Measurements from ENCODE around the gene PIEZO1.

Gene PIEZO1

DNA sequence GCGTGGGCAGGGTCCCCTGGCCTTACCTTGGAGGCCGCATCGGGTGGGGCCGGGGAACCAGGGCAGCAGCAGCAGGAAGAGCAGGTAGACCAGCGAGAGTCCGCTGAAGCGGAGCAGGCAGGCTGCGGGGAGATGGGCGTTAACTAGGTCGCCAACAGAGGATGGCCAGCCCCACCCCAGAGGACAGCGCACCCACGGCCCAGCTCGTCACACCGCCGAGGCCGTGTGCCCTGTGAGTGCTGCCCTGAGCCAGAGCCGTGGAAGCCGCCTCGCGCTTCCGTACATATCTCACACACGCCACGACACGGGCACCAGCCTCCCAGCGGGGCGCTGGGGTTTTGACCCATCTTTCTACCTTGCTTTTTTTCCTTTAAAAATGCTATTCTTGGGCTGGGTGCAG lies 35.7 kb downstream of the PIEZO1 start:
- no peak for DNase-seq (ENCODE audit: low spot score)

DNA sequence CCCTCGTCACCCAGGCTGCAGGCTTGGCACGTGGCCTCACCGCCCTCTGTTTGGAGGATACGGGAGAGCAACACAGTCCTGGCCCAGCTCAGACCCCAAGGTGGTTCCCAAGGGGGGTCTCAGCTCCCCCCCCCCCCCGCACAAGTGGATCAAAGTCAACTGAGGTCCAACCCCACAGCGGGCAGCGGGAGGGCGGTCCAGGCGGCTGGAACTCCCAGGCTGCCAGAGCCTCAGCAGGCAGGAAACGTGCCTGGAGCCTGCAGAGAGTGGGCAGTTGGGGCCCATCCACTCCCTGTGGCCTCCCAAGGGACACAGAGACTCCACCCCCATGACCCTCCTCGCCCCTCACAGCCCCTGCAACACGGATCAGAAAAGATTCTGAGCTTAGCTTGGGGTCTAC lies 36.7 kb downstream of the PIEZO1 start:
- DNase-seq (ENCODE audit: low spot score), result no peak

DNA sequence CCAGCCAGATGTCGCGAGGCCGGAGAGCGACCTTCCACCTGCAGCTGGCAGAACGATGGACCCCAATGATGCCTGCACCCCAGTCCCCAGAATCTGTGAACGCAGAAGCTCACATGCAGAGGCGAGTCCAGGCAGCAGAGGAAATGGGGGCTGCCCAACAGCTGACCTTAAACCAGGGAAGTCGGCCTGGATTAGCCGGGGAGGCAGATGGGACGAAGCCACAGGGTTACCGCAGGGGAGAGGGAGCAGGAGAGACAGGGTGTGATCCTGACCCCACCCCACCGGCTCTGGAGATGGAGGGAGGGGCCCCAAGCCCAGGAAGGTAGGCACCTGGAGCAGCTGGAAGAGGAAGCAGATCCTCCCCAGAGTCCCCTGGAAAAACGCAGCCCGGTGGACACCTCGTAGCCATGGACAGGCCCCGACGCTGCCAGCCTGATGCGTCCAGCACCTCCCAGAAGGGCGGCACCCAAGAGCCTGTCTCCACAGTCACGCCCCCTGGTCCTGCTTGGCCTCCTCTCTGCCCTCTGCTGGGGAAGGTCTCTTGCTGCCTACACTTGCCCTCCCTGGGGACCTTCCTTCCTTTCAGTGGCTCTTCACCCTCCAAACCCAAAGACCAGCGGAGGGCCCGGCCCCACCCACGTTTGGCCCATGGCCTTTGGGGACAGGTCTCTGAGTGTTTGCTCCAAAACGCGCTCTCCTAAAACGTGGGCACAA lies 37.3 kb downstream of the PIEZO1 start:
- no peak for DNase-seq (ENCODE audit: low spot score)

DNA sequence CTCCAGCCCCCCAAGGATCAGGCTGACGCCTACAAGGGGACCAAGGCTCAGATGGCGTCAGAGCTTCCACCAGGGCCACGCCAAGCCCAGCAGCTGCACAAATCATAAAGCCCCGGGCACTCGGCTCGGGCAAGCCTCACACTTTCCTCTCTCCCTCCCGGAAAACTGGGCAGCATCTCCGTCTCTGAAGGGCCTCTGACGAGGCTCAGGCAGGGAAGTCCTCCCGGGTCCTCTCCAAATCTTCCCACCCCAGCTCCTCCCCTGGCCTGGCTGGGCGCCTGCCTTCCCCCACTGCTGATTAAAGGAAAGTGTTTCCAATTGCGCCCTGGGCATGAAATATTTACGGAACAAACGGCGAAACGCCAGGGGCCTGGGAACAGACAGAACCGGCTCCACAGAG lies 38.5 kb downstream of the PIEZO1 start:
- DNase-seq (ENCODE audit: low spot score), result no peak

DNA sequence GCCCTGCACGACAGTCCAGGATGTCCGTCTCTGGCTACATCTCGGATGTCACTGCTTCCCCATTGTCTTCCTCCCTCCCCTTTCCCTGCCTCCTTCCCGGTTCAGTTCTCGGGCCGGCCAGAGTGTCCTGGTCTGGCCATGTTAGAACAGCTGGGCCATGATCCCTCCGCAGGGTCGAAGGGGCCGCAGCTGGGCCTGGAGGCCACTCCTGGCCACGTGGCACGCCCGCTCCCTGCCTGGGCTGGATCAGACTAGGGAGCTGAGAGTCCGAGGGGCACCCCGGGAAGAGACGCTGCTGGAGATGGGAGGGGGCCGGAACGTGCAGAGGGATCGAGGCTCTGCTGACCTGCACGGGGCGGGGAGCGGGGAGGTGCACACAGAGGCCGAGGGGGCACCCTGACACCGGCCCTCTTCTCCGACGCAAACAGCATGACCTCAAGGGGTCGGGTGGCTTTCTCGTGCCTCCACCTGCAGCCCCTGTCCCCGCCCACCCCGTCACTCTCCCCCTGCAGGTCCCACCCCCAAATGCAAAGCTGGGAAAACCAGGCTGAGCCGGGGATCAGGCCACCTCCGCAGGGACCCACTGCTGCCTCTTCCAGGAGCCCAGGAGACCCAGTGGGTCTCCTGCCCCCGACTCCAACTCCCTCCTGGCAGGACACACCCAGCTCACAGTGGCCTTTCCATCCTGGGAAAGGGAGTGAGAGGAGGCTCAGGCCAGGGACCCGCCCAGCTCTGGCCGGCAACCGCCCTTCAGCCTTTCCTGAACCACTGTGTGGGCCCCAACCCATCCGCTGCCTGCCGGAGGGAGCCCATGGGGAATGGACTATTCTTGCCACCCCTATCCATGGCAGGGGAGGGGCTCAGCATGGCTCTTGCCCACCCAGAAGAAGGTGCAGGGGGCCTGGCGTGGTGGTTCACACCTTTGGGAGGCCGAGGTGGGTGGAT lies 40.2 kb downstream of the PIEZO1 start:
- DNase-seq (ENCODE audit: low spot score), result no peak

DNA sequence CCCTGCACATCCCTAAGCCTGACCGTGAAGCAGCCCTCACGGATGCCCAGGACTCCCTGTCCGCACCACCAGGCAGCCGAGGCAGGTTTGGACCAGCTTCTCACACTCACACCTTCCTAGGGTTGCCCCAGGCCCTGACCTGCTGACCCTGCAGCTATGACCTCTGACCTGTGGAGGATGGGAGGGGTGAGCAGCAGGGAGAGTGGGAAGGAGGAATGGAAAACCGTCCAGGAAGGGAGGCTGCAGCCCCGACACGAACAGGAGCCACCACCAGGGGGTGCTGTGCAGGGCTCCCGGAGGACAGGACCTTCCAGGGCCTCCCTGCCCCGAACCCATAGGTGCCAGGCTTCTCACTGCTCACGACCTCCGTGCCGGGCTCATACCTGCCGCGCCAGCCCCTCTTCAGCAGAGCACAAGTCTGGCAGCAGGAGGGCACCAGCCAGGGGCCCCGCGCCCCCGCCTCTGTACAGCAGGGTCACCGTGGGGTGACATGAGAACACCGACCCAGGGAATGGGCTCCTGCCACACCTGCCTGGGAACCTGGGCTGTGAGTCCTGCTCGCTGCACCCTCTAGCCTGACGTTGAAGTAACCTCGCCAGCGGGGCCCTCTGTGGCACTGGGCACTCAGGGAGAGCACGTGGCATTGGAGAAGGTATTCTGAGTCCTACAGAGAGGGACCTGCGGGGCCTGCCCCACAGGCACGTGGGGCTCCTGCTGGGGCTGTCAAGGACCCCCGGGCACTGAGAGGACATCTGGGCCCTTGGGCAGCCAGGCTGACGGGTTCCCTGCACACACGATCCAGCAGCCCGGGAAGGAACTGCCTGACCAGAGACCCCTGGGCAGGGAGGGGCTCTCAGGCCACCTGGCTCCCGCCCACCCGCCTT lies 41.1 kb downstream of the PIEZO1 start:
- DNase-seq (ENCODE audit: low spot score), result peak; percentile 51

DNA sequence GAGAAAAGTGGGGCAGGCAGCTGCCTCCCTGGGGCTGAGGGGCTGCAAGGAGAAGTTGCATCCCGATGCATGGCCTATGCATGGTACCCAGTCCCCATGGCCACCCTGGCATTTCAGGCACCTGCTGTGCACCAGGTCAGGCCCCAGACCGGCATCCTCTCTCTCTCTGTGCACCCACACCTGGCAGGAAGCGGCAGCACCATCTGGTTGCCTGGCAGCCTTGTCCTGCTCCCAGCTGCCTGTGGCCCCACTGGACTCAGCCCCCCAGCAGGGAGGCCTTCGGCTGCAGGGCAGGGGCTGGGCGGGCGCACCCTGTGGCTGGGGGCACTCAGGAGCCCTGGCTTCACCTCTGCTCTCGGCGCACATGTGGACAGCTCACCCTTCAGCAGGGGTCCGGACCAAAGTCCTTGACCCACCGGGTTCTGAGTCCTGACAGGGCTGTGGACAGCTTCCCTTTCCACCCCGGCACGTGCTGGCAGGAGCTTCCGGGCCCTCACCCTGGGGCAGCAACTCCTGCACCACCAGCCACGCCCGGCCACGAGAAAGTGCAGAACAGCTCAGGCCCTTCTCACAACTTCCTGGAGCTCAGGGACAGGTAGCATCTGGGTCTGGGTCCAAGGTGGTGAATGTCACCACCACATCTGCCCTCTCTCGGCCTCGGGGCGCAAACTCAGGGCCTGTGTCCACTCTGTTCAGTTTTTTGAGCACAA lies 42.0 kb downstream of the PIEZO1 start:
- no peak for DNase-seq (ENCODE audit: low spot score)

DNA sequence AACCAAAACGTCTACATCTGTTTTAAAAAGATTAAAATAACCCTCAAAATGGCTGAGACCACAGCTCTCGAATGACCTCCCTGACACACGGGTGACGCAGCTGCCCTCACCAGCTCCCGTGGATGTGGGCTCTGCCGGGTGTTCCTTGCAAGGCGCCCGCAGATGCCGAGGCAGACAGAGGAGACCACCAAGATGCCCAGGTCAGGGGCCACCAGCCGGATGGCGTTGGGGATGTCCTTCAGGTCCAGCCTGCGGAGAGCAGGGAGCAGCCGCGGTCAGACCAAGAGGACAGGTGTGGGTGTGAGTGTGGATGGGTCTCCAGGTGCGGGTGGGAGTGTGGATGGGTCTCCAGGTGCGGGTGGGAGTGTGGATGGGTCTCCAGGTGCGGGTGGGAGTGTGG lies 43.7 kb downstream of the PIEZO1 start:
- DNase-seq (ENCODE audit: low spot score), result no peak

DNA sequence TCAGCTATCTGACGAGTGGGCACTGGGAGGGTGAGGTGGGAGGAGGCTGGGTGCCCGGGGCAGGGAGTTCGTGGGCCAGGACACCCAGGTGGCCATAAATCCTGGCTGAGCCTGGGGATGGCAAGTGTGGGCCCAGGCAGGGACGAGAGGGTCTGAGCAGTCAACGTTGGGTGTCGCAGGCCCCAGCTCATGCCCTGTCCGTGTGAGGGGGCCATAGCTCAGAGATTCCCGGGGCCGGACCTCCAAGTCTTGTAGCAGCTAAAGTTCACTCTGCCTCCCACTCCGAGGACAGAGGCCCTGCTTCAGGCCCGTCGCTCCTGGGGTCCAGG lies 44.3 kb downstream of the PIEZO1 start:
- DNase-seq (ENCODE audit: low spot score), result no peak

DNA sequence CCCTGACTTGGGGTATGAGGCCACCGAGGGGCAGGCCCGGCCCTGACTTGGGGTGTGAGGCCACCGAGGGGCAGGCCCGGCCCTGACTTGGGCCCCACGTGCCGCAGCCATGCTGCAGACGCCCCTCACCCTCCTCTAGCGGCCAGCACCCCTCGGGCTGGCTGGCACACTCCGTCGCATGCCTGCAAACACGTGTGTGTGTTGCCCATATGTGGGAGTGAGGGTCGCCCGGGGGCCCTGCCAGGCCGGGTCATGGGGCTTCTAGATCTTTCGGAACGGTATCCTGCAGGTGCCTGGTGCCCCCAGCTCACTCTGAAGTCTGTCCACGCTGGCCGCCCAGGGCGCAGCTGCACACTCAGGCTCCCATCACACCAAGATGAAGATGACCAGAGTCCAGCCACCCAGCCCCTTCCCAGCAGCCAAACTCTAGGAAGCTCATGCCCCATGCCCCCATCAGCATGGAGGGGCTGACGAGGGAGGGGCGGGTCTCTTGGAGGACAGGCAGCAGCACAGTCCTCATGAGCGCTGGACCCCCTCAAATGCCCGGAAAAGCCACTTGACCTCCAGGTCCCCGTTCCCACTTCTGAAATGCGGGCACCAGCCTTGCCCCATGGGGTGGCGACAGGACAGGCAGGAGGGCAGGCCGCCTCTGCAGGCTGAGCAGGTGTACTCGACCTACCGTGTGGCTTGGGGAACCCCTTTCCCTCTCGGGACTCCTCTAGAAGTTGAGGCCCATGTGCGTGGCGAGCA lies 44.9 kb downstream of the PIEZO1 start:
- DNase-seq (ENCODE audit: low spot score), result no peak

DNA sequence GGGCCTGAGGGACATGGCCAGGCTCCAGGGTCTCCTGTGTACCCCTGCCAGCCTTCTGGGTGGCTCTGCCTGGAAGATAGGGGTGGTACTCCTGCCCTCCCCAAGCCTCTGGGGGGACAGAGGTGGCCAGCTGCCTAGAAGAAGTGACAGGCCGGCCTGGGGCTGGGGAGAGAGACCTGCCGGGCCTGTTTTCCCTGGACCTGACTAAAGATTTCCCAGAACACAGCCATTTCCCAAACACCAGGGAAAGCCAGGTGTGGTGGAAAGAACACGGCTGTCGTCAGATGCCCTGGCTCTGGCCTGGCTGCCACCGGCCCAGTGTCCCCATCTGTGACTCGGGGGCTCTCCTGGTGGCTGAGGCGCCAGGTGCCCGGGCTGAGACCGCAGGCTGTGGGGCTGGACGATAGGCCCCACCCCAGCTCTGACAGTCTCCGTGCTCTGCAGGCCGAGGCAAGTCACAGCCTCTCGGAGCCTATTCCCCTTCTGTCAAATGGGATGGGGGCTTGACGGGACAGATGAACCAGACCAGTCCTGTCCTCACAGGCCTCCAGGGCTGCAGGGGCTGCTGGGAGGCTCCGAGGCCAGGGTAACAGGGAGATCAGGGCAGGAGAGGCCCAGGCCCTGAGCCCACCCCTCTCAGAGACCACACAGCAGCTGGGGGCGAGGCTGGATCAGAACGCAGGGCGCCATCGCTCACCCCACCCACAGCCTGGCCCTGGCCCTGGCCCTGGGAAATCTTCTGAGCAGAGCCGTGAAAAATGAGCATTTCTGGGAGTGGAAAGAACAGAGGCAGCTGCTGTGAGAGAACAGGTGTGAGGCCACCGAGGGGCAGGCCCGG lies 45.7 kb downstream of the PIEZO1 start:
- DNase-seq (ENCODE audit: low spot score), result no peak

DNA sequence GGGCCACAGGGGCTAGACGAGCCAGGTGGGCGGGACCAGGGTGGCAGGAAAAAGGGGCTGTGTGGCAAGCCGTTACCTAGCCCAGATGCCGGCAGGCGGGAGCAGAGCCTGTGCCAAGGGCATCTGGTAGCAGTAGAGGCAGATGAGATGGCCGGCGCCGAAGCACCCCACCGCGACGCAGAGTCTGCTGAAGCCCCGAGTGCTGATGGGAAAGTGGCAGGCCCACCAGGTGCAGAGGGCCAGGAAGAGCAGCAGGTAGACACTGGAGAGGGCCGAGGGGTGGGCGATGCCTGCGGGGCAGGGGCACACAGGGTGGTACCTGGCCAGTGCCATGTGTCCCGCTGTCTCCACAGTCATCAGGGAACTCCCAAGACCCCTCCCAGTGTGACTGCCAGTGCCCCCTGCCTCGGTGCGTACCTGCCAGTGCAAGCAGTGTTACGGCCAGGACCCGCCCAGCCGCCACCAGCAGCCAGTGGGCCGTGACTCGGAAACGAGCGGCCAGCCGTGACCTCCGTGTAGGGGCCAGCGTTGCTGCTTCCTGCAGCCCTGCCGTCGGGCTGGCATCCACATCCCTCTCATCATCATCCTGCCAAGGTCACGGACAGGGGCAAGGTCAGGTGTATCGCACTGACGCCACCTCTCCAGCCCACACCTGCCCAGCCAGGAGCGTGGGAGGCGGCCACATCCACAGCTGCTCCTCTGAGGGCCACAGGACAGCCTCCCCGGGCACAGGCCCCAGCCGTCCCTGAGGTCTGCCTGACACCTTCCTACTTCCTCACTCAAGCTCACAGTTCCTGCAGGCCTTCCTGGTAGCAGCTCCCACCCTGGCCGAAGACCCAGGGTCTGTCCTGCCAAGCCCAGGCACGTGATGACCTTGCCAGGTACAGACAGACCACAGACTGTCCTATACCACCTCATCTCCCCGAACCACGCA lies 46.6 kb downstream of the PIEZO1 start:
- DNase-seq (ENCODE audit: low spot score), result no peak

DNA sequence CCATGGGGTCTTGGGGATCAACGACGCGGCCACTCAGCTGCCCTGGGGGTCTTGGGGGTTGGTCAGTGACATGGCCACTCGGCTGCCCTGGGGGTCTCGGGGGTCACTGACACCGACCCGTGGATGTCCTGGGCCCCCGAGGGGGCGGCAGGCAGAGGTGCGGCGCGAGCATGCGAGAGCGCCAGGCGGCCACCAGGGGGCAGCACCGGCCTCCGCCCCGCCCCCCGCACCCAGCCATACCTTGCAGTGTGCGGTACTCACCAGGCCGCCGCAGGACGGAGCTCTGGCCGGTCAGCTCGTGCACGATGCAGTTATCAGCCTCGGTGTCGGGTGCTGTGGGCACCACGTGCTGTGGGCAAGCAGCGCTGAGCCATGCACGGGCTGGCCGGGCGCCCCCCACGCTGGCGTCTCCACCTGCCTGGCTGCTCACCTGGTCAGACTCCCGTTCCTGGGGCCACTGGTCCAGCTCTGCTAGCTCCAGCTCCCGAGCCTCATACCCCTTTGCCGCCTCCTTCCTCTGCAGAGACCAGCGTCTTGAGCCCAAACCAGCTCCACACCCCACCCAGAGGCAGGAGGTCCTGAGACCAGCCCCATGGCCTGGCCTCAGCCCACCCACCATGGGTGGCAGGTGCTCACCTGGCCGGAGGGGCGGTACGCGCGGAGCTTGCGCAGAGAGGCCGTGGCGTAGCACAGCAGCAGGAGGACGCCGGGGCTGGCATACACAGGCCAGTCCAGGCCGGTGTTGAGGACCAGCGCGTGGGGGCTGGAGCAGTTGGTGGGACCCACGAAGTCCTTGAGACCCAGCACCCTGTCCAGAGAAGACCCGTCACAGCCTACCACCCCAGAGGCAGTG lies 47.5 kb downstream of the PIEZO1 start:
- DNase-seq (ENCODE audit: low spot score), result no peak

DNA sequence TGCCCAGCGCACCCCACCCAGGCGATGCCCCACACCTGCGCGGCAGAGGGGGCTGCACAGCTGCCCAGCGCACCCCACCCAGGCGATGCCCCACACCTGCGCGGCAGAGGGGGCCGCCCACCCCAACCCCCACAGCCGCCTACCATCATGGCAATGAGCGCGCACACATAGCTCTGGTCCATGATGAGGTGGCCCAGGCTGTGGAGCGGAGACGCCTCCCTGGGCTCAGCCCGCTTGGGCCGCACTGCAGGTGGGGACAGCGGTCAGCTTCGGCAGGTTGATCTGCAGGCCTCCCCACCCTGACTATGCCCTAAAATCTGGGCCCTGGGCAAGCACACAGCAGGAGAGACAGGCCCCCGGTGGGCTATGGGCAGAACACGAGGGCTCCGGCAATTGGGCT lies 48.5 kb downstream of the PIEZO1 start:
- no peak for DNase-seq (ENCODE audit: low spot score)

DNA sequence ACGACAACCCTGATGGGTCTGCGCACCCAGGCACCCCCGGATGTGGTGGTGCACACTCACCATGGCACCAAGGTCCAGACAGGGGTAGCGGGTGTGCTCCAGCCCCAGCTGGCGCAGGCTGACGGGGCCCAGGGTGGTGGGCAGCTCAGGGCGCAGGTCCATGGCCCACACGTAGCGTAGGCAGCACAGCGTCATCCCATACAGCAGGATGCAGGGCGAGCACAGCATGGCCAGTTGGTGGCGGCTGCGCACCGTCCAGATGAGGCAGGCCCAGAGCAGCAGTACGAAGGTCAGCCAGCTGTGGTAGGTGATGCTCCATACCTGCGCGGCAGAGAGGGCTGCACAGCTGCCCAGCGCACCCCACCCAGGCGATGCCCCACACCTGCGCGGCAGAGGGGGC lies 48.9 kb downstream of the PIEZO1 start:
- DNase-seq (ENCODE audit: low spot score), result no peak

DNA sequence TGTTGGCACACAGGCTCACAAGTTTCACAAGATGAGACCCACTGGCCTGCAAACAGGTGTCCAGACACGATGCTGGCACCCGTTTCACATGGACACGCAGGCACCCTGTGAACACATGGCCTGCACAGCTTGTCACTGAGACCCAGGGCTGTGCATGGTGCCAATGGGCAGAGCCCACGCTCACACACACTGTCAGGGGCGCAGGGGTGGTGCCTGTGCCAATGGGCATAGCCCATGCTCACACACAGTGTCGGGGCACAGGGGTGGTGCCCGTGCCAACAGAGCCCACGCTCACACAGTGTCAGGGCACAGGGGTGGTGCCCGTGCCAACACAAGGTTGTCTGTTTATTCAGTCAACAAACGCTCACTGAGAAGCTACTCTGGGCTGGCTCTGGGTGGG lies 49.4 kb downstream of the PIEZO1 start:
- no peak for DNase-seq (ENCODE audit: low spot score)

DNA sequence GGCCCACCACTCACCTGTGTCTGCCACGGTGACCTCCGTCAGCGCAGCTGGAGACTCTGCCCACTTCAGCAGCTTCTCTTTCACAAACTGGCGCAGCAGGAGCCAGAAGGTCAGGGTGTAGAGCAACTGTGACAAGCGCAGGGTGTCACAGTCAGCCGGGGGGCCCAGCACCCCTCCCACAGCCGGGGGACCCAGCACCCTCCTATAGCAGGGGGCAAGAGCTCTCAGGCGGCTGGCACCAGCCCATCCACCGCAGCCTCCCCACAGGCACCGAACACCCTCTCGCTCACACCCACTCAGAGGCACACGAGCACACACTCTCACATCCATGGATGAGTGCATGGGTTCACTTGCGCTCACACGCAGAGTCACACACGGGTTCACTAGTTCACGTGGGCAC lies 49.9 kb downstream of the PIEZO1 start:
- no peak for DNase-seq (ENCODE audit: low spot score)

DNA sequence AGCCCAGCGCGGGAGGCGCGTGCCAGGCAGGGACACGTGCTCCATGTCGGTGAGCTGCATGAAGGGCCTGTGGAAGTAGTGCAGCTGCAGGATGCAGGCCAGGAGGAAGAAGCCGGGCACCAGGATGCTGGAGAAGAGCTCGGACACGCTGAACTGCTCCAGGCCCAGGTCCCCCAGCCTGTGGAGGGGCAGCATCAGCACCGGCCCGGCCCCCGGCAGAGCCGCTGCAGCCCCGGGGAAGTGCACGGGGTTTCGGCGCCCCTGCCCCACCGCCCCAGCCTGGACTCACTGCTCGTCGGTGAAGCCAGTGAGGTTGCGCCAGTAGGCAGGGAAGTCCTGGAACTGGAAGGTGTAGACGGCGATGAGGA lies 50.7 kb downstream of the PIEZO1 start:
- no peak for DNase-seq (ENCODE audit: low spot score)

Measured in globus pallidus (tissue), 1 donor.